Mesothelial cell of epicardium (in vitro differentiated cells): Measurements from ENCODE around the gene RING1. TPM values are rescaled to one million over a fixed set of nuclear protein-coding genes. Genes with fewer than 3 reads are reported as not detected.
A peak's percentile ranks its signal among the peaks of the same experiment; 100 is the strongest.

Source experiments
- DNase-seq, 2 experiments: peaks; one replicate each; pipeline ENCODE4 v3.0.0; 2021; ENCODE audit warnings: low spot score in 2 of 2; ENCODE audit not compliant: unreplicated experiment in 2 of 2
- H3K27ac Mint-ChIP-seq: 2 replicates; pipeline ENCODE4 v1.8.0; 2021; ENCODE audit warnings: mixed read lengths
- H3K27me3 Mint-ChIP-seq: 2 replicates; pipeline ENCODE4 v1.8.0; 2021; ENCODE audit warnings: low read depth, mixed read lengths
- H3K36me3 Mint-ChIP-seq: 2 replicates; pipeline ENCODE4 v1.8.0; 2021; ENCODE audit warnings: mixed read lengths
- H3K4me1 Mint-ChIP-seq: 2 replicates; pipeline ENCODE4 v1.8.0; 2021; ENCODE audit warnings: mixed read lengths
- H3K4me3 Mint-ChIP-seq: 2 replicates; pipeline ENCODE4 v1.8.0; 2021; ENCODE audit warnings: mild to moderate bottlenecking, moderate library complexity, mixed read lengths
- H3K9me3 Mint-ChIP-seq: 2 replicates; pipeline ENCODE4 v1.8.0; 2021; ENCODE audit warnings: mixed read lengths
- total RNA-seq: library from RNA; stranded (reverse); gene quantifications from 3 replicates; pipeline ENCODE4 v1.2.1, GENCODE V29; 2021
- TF ChIP-seq, protein P1 (sequence below): fragments of 200-600 bp; sonication (generic); IDR thresholded peaks from one replicate; pipeline ENCODE4 v1.5.0; 2021; ENCODE audit warnings: antibody characterized with exemption; ENCODE audit not compliant: unreplicated experiment

The RING1 gene
- 55.8 to 59.0 TPM (median 56.0 TPM) in 3 replicates for total RNA-seq

DNA sequence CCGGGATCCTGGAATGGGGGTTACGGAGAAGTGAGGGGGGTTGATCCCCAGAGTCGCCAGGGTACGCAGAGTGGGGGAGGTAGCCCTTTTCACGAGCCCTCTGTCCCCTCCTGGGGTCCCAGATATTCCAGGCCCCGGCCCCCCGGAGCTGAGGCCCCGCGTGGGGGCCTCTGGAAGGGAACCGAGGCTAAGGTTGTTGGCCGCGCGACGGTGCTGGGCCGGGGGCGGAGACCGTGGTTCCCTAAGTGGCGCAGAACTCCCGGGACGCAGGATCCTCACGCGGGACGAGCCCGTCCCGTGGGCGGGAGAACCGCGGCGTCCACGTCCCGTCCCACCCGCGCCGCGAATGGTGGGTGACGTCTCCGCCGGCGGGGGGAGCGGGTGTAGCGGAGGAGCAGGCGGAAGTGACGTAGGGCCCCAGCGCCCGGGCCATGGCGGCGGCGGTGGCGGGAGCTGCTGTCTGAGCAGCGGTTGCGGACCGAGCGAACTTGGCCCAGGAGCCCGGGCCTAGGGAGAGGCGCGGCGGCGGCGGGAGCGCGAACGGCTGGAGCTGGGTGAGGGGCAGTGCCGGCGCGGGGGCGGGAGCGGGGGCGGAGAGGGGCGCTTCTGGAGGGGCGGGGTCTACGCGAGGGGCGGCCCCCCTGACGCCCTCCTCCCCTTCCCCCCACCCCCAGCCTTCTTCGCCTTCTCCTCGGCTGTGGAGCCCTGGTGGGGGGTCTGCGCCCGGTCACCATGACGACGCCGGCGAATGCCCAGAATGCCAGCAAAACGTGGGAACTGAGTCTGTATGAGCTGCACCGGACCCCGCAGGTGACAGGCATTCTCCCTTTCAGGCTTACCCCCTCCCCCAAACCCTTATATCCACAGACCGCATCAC, at the start of gene RING1:
RING1 (plus strand) TSS at position 410 of the 877 bp plus-strand sequence; CDS start at position 733, 323 bp downstream.
- Mint-ChIP-seq H3K4me1 (peaks cover 44% of the 10 kb centered on the region), H3K9me3 (no peaks in the 10 kb centered on the region), H3K27me3 (peaks cover 4% of the 10 kb centered on the region), H3K36me3 (peaks cover 13% of the 10 kb centered on the region), H3K4me3 (peak within 1 kb of the TSS; percentile 96), H3K27ac (peak within 1 kb of the TSS; percentile 99)
- TF ChIP-seq, protein P1, sequence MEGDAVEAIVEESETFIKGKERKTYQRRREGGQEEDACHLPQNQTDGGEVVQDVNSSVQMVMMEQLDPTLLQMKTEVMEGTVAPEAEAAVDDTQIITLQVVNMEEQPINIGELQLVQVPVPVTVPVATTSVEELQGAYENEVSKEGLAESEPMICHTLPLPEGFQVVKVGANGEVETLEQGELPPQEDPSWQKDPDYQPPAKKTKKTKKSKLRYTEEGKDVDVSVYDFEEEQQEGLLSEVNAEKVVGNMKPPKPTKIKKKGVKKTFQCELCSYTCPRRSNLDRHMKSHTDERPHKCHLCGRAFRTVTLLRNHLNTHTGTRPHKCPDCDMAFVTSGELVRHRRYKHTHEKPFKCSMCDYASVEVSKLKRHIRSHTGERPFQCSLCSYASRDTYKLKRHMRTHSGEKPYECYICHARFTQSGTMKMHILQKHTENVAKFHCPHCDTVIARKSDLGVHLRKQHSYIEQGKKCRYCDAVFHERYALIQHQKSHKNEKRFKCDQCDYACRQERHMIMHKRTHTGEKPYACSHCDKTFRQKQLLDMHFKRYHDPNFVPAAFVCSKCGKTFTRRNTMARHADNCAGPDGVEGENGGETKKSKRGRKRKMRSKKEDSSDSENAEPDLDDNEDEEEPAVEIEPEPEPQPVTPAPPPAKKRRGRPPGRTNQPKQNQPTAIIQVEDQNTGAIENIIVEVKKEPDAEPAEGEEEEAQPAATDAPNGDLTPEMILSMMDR, result no peak
- peak; percentile 77 to 85 for DNase-seq

DNA sequence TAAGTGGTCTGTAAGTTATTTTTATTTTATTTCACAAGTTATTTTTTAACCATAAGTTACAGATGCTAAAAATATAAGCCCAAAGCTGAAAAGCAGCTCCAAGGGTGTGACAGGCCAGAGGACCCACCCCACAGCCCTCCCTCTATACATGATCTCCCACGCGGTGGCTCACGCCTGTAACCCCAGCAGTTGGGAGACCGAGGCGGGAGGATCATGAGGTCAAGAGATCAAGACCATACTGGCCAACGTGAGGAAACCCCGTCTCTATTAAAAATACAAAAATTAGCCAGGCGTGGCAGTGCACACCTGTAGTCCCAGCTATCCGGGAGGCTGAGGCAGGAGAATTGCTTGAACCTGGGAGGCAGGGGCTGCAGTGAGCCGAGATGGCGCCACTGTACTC, 48.2 kb upstream of the RING1 start:
- peaks cover 3% of the 10 kb centered on the region for H3K27me3 Mint-ChIP-seq
- TF ChIP-seq, protein P1, result no peak
- no peak overlapping the region for H3K4me3 Mint-ChIP-seq
- no peak for DNase-seq
- H3K9me3 Mint-ChIP-seq, result no peaks in the 10 kb centered on the region
- no peak overlapping the region for H3K27ac Mint-ChIP-seq
- peaks cover 10% of the 10 kb centered on the region for H3K4me1 Mint-ChIP-seq
- H3K36me3 Mint-ChIP-seq, result no peaks in the 10 kb centered on the region

DNA sequence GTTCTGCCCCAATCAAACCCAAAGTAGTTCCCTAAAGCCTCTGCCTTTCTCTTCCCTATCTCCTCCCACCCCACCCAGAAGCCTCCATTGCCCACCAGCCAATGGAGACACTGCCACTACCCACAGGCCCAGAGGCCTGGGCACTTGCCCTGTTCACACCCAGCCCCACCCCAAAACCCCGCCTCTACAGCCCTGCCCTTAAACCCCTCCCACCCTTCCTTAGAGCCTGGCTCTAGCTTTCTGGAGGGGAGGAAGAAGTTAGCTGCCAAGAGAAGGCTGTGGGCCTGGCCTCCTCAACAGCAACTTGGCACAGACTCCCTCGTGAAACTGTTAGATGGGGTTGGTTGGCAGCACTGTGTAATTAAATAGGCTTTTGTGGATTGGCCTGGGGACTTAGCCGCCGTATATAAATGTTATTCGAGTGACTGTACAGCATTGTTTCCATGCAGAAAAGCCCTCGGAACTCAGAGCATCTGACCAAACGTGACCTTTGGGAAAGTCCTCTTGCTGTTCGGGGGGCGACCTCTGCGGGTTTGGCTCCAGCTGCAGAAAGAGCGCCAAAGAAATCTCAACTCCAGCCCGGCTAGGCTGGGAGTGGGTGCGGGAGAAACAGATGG, 47.5 kb upstream of the RING1 start:
- no peak overlapping the region for H3K27ac Mint-ChIP-seq
- peaks cover 3% of the 10 kb centered on the region for H3K27me3 Mint-ChIP-seq
- H3K4me1 Mint-ChIP-seq, result peaks cover 10% of the 10 kb centered on the region
- TF ChIP-seq, protein P1, result no peak
- DNase-seq, result no peak
- peak overlapping the region; percentile 84 for H3K4me3 Mint-ChIP-seq
- no peaks in the 10 kb centered on the region for H3K36me3 Mint-ChIP-seq
- no peaks in the 10 kb centered on the region for H3K9me3 Mint-ChIP-seq

DNA sequence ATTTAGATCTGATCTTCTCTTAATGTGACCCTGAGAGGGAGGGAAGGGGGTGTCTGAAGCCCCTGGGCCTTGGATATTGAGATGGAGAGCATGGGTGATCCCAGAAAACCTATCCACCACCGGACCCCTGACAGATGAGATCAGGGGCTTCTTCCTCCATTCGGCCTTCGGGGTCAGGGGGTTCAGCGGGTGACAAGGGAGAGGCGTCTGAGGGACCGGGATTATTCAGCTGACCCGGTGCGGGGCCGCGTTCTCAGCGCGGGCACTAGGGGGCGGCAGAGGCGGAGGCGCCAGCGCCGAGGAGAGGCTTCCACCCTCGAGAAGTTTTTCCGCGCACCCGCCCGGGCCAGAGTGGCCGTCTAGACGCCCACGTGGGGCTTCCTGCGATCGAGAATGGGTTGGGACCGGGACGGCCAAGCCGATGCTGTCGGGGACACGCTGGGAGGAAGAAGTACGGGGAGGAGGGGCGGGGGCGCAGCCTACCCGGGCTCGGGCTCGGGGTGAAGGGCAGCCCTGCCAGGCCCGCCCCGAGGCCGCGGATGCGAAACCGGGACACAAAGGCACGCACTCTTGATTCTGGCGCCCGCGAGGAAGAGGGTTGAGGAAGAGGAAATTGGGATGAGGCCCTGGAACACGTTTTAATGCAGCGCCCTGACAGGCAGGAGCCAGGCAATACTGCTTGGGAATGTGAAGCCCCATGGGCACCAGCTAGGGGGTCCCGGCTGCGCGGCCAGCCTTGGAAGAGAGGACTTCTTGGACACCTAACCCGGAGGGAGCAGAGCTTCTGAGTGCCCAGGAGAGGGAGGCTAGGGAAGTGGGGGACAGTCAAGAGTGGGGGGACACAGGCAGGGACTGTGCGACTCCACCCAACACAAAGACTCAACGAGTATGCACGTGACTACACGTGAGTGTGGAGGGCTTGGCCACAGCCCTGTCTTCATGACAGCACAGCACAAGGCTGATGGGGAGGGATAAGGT, 46.7 kb upstream of the RING1 start:
- peak overlapping the region; percentile 67 for H3K27ac Mint-ChIP-seq
- DNase-seq, result peak; percentile 58 to 90
- H3K9me3 Mint-ChIP-seq, result no peaks in the 10 kb centered on the region
- peaks cover 10% of the 10 kb centered on the region for H3K4me1 Mint-ChIP-seq
- no peaks in the 10 kb centered on the region for H3K36me3 Mint-ChIP-seq
- TF ChIP-seq, protein P1, result peak; percentile 95
- H3K4me3 Mint-ChIP-seq, result peak overlapping the region; percentile 84
- peaks cover 2% of the 10 kb centered on the region for H3K27me3 Mint-ChIP-seq

DNA sequence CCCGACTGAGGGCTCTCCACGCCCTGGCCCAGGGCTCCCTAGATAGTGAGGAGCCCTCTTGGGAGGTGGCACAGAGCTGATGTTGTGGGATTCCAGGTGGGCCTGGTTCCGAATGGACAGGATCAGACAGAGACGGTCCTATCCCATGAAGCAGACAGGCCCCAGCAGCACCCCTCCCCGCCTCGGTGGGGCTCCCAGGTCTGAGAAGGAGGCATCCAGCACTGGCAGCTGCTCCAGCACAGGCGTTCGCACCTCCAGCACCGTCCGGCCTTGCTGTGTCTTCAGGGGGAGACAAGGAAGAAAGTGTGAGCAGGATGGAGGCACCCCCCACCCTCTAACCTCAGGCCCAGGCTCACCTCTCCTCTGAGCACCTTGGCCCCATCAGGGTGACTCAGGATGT, 44.8 kb upstream of the RING1 start:
- Mint-ChIP-seq H3K27me3 (peaks cover 2% of the 10 kb centered on the region), H3K4me1 (peaks cover 10% of the 10 kb centered on the region), H3K4me3 (no peak overlapping the region), H3K27ac (no peak overlapping the region), H3K36me3 (no peaks in the 10 kb centered on the region), H3K9me3 (no peaks in the 10 kb centered on the region)
- TF ChIP-seq, protein P1, result no peak
- no peak for DNase-seq
